ENCODE measurements around the gene C6orf89.

The C6orf89 gene

DNA sequence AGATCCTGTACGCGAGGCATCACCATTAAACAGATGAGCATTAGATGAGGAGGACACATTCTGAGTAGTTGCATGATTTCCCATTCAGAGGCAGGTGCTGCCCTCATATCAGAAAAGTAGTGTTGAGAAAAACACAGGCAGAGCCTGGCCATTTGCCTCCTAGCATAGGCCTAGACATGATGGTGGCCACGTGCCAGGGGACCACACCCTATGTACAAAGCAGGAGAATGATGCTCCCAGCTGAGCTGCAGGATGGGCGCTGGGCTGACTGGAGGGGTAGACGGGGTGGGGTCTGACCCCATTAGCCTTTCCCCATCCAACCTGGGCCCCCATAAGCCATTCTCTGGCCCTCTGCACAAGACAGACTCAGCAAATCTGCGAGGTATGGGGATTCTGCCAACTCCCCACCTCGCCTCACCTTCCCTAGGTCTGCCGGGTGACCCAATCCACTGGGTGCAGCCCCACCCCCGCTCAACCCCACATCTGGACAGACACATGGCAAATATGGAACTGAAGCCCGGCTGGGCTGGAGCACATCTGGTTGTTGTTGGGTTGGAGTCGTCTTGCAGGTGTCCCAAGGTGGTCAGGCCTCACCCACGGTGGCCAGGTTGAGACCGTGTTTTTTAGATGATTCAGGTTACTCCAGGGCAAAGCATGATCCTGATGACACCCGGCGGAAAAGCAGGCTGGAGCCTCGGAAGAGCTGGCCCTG is 82.7 kb downstream of the C6orf89 start:
- no peak for DNase-seq (ENCODE audit: low read depth in 2 of 2)

DNA sequence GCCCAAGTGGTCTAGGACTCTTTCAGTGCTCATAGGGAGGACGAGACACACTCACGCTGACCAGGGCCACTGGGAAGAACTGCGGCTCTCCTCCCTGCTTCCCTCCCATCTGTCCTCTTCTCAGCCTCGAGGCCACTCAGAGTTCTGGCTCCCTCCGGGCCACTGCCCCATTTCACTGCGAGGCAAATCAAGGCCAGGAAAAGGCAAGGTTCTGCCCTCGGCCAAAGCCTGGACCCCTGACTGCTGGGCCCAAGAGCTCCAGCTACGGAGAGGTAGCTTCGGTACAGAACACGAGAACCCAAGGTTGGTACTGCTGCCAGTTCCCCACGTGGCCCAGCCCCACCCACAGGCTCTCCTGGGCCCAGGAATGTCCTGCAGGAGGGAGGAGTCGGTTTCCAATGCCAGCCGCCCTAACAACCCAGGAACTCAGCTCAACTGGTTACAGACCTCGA is 83.5 kb downstream of the C6orf89 start:
- DNase-seq (ENCODE audit: low read depth in 2 of 2): no peak

DNA sequence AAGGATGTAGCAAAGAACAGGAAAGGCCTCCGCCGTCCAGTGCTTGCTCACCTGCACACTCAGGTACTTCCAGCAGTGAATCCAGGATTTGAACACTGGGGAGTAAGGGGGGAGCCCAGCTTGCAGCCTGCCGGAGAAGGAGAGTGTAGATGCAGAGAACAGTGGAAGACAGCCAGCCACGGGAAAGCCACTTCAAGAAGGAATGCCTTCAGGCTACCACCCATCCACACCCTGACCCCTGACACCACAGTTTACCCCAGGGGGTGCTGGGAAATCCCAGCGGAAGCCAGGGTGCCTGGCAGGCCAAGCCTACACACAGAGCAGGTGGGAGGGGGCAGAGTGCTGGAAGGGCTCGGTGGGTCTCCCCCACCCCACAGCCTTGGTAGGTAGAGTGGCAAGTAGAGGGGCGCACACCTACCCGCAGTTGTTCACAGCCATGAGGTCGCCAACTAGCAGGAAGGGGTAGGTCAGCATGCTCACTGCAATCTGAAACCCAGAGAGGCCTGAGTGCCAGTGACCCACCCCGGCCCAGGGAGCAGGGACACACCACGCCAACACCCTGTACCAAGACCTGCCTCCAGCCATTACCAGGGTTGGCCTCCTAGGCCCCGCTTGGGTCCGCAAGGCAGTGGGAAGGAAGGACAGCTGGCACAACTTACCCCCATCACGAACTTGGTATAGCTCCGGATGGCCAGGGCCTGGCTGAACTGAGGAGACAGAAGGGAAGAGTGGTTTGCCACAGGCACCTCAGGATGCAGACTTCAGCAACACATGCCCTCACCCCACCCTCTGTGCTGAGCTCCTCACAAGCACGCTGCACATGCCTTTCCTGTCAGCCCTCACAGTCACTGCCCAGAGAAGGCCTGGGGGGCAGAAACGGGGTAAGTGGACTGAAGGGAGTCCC is 84.5 kb downstream of the C6orf89 start:
- no peak for DNase-seq (ENCODE audit: low read depth in 2 of 2)

DNA sequence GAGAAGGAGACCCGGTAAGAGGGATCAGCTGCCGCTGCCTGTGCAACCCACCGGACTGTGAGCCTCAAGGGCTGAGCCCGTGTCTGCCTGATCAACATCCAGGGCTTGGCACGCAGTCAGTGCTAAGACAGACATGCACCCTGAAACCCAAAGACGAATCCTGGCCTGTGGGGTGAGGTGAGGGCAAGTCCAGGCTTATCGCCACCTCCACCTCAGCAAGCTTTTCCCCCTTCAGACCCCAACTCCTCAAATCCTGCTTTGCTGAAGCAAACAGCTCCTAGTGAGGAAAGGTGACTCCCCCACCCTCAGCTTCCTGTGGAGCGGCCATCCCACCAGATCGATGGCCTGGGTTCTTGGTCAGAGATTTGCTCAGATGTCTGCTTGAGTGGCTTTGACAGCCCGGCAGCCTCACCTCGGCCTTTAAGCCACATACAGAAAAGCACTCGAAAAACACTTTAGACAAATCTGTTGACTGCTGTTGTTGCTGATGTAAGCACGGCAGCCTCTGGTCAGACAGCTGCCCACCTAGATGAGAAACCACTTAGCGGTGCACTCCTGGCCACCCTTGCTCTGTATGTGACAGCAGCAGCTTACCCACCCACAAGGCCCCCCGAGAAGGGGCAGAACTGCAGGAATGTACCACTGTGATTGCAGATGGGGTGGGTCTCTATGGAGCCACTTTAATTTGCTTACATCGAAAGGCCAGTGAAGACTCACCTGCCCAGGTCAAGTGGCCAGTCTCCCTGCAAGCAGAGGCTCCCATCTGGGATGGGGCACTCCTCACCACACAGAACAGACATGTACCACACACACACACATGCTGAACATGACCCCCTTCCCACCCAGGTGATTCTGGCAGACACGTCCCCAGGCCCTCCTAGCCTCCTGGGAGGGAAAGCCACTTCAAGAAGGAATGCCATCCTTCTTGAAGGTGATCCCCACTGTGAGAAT is 85.4 kb downstream of the C6orf89 start:
- DNase-seq (ENCODE audit: low read depth in 2 of 2): no peak

DNA sequence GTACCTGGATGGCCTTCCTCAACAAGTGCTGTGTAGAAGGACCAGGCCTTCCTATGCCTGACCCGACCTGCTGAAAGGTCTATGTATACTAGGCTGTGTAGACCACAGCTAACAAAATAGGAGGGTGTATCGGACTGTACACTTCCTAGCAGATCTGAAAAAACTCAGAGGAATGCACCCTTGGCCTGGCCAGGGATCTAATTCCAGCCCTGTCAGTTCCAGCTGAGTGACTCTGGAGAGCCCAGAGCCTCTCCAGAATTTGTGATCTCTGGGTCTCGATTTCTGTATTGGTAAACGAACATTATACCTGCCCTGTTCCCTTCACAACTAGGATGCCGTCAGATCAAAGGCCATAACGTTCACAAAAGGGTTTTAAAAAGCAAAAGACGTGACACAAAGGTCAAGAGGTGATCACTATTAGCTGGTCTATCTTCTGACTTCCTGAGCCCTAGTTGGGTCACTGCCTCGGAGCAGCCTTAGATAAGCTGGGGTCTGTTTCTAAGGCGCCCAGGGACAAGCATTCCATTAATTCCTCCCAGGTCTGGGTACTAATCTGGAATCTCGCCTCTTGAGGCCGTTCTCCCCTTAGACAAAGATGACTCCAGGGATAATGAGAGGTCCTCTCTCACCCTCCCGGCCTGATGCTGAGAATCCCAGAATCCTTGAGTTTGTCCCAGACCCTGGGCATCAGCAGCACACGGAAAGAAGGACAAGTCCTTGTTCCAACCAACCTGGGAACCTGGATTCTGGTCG is 86.3 kb downstream of the C6orf89 start:
- DNase-seq (ENCODE audit: low read depth in 2 of 2): no peak

DNA sequence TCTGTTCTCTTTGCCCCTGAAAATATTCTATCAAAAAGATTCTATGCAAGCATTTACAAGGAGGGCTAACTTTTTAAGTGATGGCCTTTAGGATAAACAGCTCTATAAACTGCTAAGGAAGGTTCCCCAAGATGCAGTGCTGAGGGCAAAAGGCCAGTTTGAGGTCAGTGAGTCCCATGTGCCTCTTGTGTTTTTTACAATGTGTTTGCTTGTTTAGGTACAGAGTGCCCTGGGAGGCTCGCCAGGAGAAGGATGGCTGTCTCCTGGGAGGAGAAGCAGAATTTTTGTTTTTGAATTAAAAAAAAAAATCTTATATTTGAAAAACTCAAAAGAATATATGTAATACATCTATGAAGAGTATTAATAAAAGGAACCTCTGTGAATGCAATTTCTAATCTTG is 87.4 kb downstream of the C6orf89 start:
- DNase-seq (ENCODE audit: low read depth in 2 of 2): no peak

DNA sequence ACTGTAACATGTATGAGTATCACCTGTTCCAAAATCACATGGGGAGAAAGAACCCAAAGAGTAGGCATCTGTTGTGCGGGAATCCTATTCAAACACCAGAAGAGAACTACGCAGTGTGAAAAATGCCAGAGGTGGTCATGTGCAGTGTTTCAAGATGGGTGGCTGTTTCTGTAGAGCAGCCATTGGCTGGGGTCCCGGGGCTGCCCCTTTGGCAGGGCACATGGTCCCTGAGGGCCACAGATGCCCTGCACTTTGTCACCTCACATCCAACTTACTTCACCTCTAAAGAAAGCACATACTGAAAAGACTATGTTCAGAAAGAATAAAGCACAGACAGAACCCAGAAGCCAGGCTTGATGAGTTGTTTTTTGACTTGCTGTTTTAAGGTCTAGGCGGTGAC is 87.9 kb downstream of the C6orf89 start:
- no peak for DNase-seq (ENCODE audit: low read depth in 2 of 2)

DNA sequence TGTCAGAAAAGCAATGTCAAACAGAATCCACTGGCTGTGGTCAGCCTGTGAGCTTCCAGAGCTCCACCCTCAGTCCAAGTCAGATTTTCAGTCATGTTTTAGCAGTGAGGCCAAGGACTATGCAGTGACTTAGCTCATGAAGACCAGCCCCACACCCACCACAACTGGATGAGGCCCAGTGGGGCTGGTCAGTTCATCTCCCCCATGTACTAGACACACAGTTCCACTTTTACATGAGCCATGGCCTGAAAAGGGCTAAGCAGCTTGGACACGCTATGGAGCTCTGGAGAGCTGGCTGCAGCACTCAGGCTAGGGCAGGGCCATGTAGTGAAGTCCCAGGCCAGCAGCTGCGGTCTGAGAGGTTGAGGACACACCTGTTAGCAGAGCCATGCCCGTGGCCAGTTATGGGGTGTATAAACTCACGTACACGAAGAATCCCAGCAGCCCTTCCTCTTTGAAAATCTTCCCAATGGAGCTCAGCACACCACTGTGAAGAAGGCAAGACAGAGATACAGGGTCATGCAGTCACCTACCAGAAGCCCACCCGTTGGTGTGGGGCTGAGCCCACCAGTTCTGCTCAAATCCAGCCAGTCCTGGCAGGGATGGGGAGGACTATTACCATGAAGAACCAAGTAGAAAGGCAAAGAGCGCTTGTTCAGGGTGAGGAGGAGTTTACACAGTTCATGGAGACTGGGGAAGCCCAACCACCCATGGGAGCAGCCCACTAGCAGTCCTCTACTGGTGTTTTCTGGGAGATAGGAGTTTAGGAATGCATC is 89.7 kb downstream of the C6orf89 start:
- no peak for DNase-seq (ENCODE audit: low read depth in 2 of 2)

DNA sequence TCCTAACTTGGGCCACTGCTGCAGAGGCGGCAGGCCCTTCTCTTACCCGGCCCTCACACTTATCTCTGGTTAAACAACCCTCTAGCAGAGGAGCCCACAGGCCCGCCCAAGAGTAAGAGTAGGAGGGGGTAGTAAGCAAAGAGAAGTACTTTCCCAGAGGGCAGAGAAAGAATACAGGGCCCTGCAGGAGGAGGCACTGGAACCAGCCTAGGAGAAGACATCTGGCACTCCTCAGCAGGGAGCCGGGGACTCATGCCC is 90.2 kb downstream of the C6orf89 start:
- DNase-seq (ENCODE audit: low read depth in 2 of 2): no peak

DNA sequence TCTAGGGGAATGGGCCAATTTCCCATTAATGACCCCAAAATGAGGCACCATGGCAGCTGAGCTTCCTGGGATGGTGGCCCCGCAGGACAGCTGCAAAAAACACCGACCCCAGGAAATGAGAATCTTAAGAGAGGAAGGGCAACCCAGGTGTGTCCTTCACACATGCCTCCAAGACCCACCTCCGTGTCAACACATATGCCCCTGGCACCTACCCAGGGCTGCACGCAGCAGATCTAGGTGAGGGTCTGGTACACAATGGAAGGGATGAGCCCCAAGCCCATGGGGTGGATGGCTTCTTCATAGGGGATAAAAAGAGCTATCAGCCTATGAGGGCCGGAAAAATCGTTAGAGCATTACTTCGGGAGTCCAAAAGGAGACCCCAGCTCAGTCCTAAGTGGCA is 90.8 kb downstream of the C6orf89 start:
- no peak for DNase-seq (ENCODE audit: low read depth in 2 of 2)

DNA sequence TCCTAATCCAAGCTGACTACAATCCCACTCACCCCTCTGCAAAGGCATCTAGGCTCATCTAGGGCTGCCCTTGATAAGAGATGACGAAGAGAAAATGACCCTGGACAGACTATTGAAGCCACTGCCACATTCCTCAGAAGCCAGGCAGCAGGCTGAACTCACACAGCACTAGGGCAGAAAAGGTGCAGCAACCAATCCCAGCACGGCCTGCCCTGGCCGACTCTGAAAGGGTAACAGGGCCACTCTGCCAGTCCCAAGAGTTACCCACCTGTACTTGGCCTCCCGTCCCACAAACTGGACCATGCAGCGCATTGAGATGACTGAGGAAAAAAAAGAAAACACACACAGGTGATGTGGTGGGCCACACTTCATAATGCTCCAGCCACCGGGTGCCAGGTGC is 91.2 kb downstream of the C6orf89 start:
- DNase-seq (ENCODE audit: low read depth in 2 of 2): no peak

DNA sequence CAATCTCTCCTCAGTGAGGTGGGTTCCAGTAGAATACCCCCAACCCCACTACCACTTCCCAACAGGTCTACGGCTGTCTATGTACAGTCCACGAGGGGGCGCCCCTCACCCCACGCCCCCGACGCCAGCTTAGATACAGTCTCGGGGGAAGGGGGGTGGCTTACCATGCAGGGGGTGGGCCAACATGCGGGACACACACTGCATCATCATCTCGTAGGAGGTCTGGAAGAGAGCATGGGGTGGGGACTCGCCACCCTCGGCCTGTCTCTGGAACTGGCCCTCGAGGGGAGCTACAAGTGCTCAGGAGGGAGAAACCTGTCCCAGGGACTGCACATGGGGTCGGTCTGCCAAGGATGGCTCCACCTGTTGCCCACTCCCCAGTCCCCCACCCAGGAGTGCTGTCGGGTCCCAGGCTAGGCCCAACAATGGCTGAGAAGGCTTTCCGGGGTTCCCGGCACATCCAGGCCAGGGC is 91.8 kb downstream of the C6orf89 start:
- no peak for DNase-seq (ENCODE audit: low read depth in 2 of 2)
